PFSK-1 (cell line): ENCODE measurements around the gene RPUSD1.

Experiments
- TAF1 ChIP-seq: IDR thresholded peaks from 2 replicates; pipeline ENCODE4 v1.6.1; 2012; ENCODE audit warnings: low read length, control low read depth, borderline replicate concordance; ENCODE audit not compliant: insufficient read depth
- TF ChIP-seq, protein P1 (sequence below), 2 experiments: IDR thresholded peaks; 2 replicates each; pipeline versions ENCODE4 v1.6.1 to v1.8.0; 2011 to 2012; ENCODE audit warnings: low read depth in 2 of 2, low read length in 2 of 2, control low read depth in 1 of 2, inconsistent platforms in 1 of 2, mild to moderate bottlenecking in 1 of 2, moderate library complexity in 1 of 2; ENCODE audit not compliant: insufficient read depth in 1 of 2

DNA sequence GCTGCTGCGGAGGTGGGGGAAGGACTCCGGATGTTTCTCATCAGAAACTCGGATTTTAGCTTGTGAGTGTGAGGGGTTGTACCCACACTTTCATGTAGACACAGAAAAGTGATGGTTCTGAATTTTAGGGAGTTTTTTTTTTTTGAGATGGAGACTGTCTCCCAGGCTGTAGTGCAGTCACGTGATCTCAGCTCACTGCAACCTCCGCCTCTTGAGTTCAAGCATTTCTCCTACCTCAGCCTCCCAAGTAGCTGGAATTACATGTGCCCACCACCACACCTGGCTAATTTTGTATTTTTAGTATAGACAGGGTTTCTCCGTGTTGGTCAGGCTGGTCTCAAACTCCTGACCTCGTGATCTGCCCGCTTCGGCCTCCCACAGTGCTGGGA, 34.7 kb upstream of the RPUSD1 start:
- TF ChIP-seq, protein P1, sequence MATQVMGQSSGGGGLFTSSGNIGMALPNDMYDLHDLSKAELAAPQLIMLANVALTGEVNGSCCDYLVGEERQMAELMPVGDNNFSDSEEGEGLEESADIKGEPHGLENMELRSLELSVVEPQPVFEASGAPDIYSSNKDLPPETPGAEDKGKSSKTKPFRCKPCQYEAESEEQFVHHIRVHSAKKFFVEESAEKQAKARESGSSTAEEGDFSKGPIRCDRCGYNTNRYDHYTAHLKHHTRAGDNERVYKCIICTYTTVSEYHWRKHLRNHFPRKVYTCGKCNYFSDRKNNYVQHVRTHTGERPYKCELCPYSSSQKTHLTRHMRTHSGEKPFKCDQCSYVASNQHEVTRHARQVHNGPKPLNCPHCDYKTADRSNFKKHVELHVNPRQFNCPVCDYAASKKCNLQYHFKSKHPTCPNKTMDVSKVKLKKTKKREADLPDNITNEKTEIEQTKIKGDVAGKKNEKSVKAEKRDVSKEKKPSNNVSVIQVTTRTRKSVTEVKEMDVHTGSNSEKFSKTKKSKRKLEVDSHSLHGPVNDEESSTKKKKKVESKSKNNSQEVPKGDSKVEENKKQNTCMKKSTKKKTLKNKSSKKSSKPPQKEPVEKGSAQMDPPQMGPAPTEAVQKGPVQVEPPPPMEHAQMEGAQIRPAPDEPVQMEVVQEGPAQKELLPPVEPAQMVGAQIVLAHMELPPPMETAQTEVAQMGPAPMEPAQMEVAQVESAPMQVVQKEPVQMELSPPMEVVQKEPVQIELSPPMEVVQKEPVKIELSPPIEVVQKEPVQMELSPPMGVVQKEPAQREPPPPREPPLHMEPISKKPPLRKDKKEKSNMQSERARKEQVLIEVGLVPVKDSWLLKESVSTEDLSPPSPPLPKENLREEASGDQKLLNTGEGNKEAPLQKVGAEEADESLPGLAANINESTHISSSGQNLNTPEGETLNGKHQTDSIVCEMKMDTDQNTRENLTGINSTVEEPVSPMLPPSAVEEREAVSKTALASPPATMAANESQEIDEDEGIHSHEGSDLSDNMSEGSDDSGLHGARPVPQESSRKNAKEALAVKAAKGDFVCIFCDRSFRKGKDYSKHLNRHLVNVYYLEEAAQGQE (IDR thresholded peaks at IDR 0.05; ENCODE audit: insufficient read depth in 1 of 2, low read depth in 2 of 2, low read length in 2 of 2) = no peak
- no peak for TF ChIP-seq TAF1
